Adipocyte (in vitro differentiated cells): ENCODE data around the gene VASH1.

Experiments used
- DNase-seq: peaks from one replicate; pipeline ENCODE4 v3.0.0-alpha.2; 2015; ENCODE audit warnings: low read depth
- H3K27me3 ChIP-seq: replicated peaks from 2 replicates; pipeline ENCODE4 v1.7.0; 2013; ENCODE audit warnings: mild to moderate bottlenecking, low read length, moderate library complexity; ENCODE audit not compliant: control insufficient read depth, insufficient read depth
- H3K36me3 ChIP-seq: 2 replicates; pipeline ENCODE4 v1.7.0; 2013; ENCODE audit warnings: low read length, mild to moderate bottlenecking, moderate library complexity; ENCODE audit not compliant: control insufficient read depth, insufficient read depth, severe bottlenecking
- H3K4me1 ChIP-seq: 2 replicates; pipeline ENCODE4 v1.7.0; 2013; ENCODE audit warnings: mild to moderate bottlenecking, low read length, moderate library complexity; ENCODE audit not compliant: control insufficient read depth, insufficient read depth
- H3K4me3 ChIP-seq: 2 replicates; pipeline ENCODE4 v1.7.0; 2013; ENCODE audit warnings: mild to moderate bottlenecking, low read length, moderate library complexity
- H3K9ac ChIP-seq: 2 replicates; pipeline ENCODE4 v1.7.0; 2013; ENCODE audit warnings: mild to moderate bottlenecking, low read length, moderate library complexity
- H3K9me3 ChIP-seq: 2 replicates; pipeline ENCODE4 v1.7.0; 2013; ENCODE audit warnings: mild to moderate bottlenecking, low read length, moderate library complexity; ENCODE audit not compliant: control insufficient read depth

Gene VASH1

GRCh38 chr14:76761136-76761959, at the start of gene VASH1:
TSS of gene VASH1 (plus strand) at chr14:76761468. CDS start at chr14:76762822, 1,354 bp downstream.
- Histone ChIP-seq H3K27me3 (peaks cover 13% of the 10 kb centered on the region), H3K9me3 (no peaks in the 10 kb centered on the region), H3K9ac (peak within 1 kb of the TSS; percentile 85), H3K36me3 (no peaks in the 10 kb centered on the region), H3K4me1 (peaks cover 9% of the 10 kb centered on the region), H3K4me3 (peak within 1 kb of the TSS; percentile 81)
- peak; percentile 76 for DNase-seq

- H3K4me1 ChIP-seq: peaks cover 8% of the 10 kb centered on the region
Measured at GRCh38 chr14:76713121-76713520, 48.1 kb upstream of the VASH1 start.

GRCh38 chr14:76714470-76714869, 46.8 kb upstream of the VASH1 start:
- Histone ChIP-seq H3K36me3 (no peaks in the 10 kb centered on the region), H3K4me3 (no peak overlapping the region), H3K27me3 (no peaks in the 10 kb centered on the region), H3K4me1 (peaks cover 11% of the 10 kb centered on the region), H3K9ac (no peak overlapping the region), H3K9me3 (no peaks in the 10 kb centered on the region)
- DNase-seq: no peak

More at GRCh38 chr14:76713121-76713520, 48.1 kb upstream of the VASH1 start:
- Histone ChIP-seq H3K4me3 (no peak overlapping the region), H3K9me3 (no peaks in the 10 kb centered on the region), H3K27me3 (no peaks in the 10 kb centered on the region), H3K36me3 (no peaks in the 10 kb centered on the region), H3K9ac (no peak overlapping the region)
- DNase-seq: no peak

GRCh38 chr14:76715101-76715500, 46.2 kb upstream of the VASH1 start:
- Histone ChIP-seq H3K9ac (no peak overlapping the region), H3K27me3 (no peaks in the 10 kb centered on the region), H3K9me3 (no peaks in the 10 kb centered on the region), H3K4me3 (no peak overlapping the region), H3K36me3 (no peaks in the 10 kb centered on the region), H3K4me1 (peaks cover 17% of the 10 kb centered on the region)
- DNase-seq: no peak

GRCh38 chr14:76715511-76716081, 45.7 kb upstream of the VASH1 start:
- Histone ChIP-seq H3K9me3 (no peaks in the 10 kb centered on the region), H3K36me3 (no peaks in the 10 kb centered on the region), H3K4me3 (no peak overlapping the region), H3K27me3 (no peaks in the 10 kb centered on the region), H3K9ac (no peak overlapping the region), H3K4me1 (peaks cover 22% of the 10 kb centered on the region)
- no peak for DNase-seq

- no peaks in the 10 kb centered on the region for H3K9me3 ChIP-seq
- no peak overlapping the region for H3K4me3 ChIP-seq
- H3K36me3 ChIP-seq: no peaks in the 10 kb centered on the region
- no peak overlapping the region for H3K9ac ChIP-seq
- H3K27me3 ChIP-seq: no peaks in the 10 kb centered on the region
- no peak for DNase-seq
- H3K4me1 ChIP-seq: peaks cover 25% of the 10 kb centered on the region
Measured at GRCh38 chr14:76716285-76716684, 45.0 kb upstream of the VASH1 start.

- Histone ChIP-seq H3K36me3 (no peaks in the 10 kb centered on the region), H3K27me3 (no peaks in the 10 kb centered on the region), H3K4me1 (peaks cover 25% of the 10 kb centered on the region), H3K9me3 (no peaks in the 10 kb centered on the region), H3K4me3 (no peak overlapping the region), H3K9ac (no peak overlapping the region)
- DNase-seq: no peak
Measured at GRCh38 chr14:76717508-76718290, 43.6 kb upstream of the VASH1 start.

GRCh38 chr14:76718306-76719040, 42.8 kb upstream of the VASH1 start:
- DNase-seq: no peak
- H3K27me3 ChIP-seq: no peaks in the 10 kb centered on the region
- H3K4me3 ChIP-seq: no peak overlapping the region
- no peaks in the 10 kb centered on the region for H3K36me3 ChIP-seq
- peaks cover 25% of the 10 kb centered on the region for H3K4me1 ChIP-seq
- H3K9me3 ChIP-seq: no peaks in the 10 kb centered on the region
- no peak overlapping the region for H3K9ac ChIP-seq

- peaks cover under 1% of the 10 kb centered on the region for H3K27me3 ChIP-seq
- no peak for DNase-seq
- peak overlapping the region; percentile 26 for H3K4me3 ChIP-seq
- H3K9me3 ChIP-seq: no peaks in the 10 kb centered on the region
- H3K9ac ChIP-seq: no peak overlapping the region
- no peaks in the 10 kb centered on the region for H3K36me3 ChIP-seq
- H3K4me1 ChIP-seq: peaks cover 25% of the 10 kb centered on the region
Measured at GRCh38 chr14:76719666-76720065, 41.6 kb upstream of the VASH1 start.

- Histone ChIP-seq H3K4me3 (no peak overlapping the region), H3K27me3 (peaks cover 6% of the 10 kb centered on the region), H3K4me1 (peaks cover 24% of the 10 kb centered on the region), H3K36me3 (no peaks in the 10 kb centered on the region), H3K9me3 (no peaks in the 10 kb centered on the region), H3K9ac (no peak overlapping the region)
- no peak for DNase-seq
Measured at GRCh38 chr14:76720382-76720813, 40.9 kb upstream of the VASH1 start.
